Stimulated activated CD8-positive, alpha-beta memory T cell treated with anti-CD3 and anti-CD28 coated beads, Interleukin-4, amount 100 ng/mL, for 4 hours (primary cell): ENCODE measurements around the gene LCOR.
"Not testable (repeated sequence)": the region's sequence is repeated elsewhere in the genome, so short reads cannot be mapped to it uniquely, and the experiment has no call there.

Source experiments
- DNase-seq, 2 donors: peaks; one replicate each; pipeline ENCODE4 v3.0.0-alpha.2; 2020; ENCODE audit warnings: low read depth in 2 of 2, low spot score in 1 of 2

The LCOR gene

GRCh38 chr10:97029271-97029670, 197.2 kb downstream of the LCOR start:
- DNase-seq, result no peak

- DNase-seq, result no peak
Observed at GRCh38 chr10:97030894-97031293, 198.8 kb downstream of the LCOR start.

- no peak for DNase-seq
Observed at GRCh38 chr10:97031459-97031858, 199.4 kb downstream of the LCOR start.

- DNase-seq, result no peak
Observed at GRCh38 chr10:97032624-97033023, 200.5 kb downstream of the LCOR start.

- not testable (repeated sequence) for DNase-seq
Observed at GRCh38 chr10:97033841-97034240, 201.7 kb downstream of the LCOR start.

GRCh38 chr10:97034301-97034700, 202.2 kb downstream of the LCOR start:
- DNase-seq, result no peak

GRCh38 chr10:97034958-97035769, 203.1 kb downstream of the LCOR start:
- DNase-seq, result no peak

GRCh38 chr10:97037365-97038361, 205.6 kb downstream of the LCOR start:
- DNase-seq, result peak; percentile 47 to 51

GRCh38 chr10:97038688-97039087, 206.6 kb downstream of the LCOR start:
- no peak for DNase-seq

GRCh38 chr10:97039538-97040247, 207.6 kb downstream of the LCOR start:
- no peak for DNase-seq

- no peak for DNase-seq
Observed at GRCh38 chr10:97040248-97040584, 208.1 kb downstream of the LCOR start.

GRCh38 chr10:97040706-97041105, 208.6 kb downstream of the LCOR start:
- no peak for DNase-seq

GRCh38 chr10:97042081-97042480, 210.0 kb downstream of the LCOR start:
- no peak for DNase-seq

GRCh38 chr10:97042716-97043562, 210.8 kb downstream of the LCOR start:
- no peak for DNase-seq

GRCh38 chr10:97043563-97043855, 211.4 kb downstream of the LCOR start:
- no peak for DNase-seq
